Osteocyte (in vitro differentiated cells): ENCODE data around the gene TANGO6. TPM values are rescaled to one million over a fixed set of nuclear protein-coding genes. Genes with fewer than 3 reads are reported as not detected.

ENCODE experiments used
- DNase-seq: peaks from one replicate; pipeline ENCODE4 v3.0.0; 2021; ENCODE audit warnings: mixed read lengths; ENCODE audit not compliant: unreplicated experiment; ENCODE audit errors: extremely low spot score
- H3K27ac Mint-ChIP-seq: one replicate; pipeline ENCODE4 v1.8.0; 2021; ENCODE audit warnings: mild to moderate bottlenecking, mixed read lengths; ENCODE audit not compliant: unreplicated experiment
- H3K27me3 Mint-ChIP-seq: one replicate; pipeline ENCODE4 v1.8.0; 2021; ENCODE audit warnings: mixed read lengths; ENCODE audit not compliant: unreplicated experiment
- H3K36me3 Mint-ChIP-seq: one replicate; pipeline ENCODE4 v1.8.0; 2021; ENCODE audit warnings: mixed read lengths; ENCODE audit not compliant: unreplicated experiment
- H3K4me1 Mint-ChIP-seq: one replicate; pipeline ENCODE4 v1.8.0; 2021; ENCODE audit warnings: mixed read lengths; ENCODE audit not compliant: unreplicated experiment
- H3K4me3 Mint-ChIP-seq: one replicate; pipeline ENCODE4 v1.8.0; 2021; ENCODE audit warnings: mild to moderate bottlenecking, moderate library complexity, mixed read lengths; ENCODE audit not compliant: unreplicated experiment
- H3K9me3 Mint-ChIP-seq: one replicate; pipeline ENCODE4 v1.8.0; 2021; ENCODE audit warnings: mixed read lengths; ENCODE audit not compliant: unreplicated experiment
- total RNA-seq: library from RNA; stranded (reverse); gene quantifications from 2 replicates; pipeline ENCODE4 v1.2.1, GENCODE V29; 2021
- TF ChIP-seq, protein P1 (sequence below): fragments of 200-600 bp; sonication (generic); IDR thresholded peaks from 2 replicates; pipeline ENCODE4 v1.5.0; 2021; ENCODE audit warnings: antibody characterized with exemption, mild to moderate bottlenecking, moderate library complexity

Gene TANGO6
- total RNA-seq, 1 donor from 2014 or later, result 11.9 TPM

DNA sequence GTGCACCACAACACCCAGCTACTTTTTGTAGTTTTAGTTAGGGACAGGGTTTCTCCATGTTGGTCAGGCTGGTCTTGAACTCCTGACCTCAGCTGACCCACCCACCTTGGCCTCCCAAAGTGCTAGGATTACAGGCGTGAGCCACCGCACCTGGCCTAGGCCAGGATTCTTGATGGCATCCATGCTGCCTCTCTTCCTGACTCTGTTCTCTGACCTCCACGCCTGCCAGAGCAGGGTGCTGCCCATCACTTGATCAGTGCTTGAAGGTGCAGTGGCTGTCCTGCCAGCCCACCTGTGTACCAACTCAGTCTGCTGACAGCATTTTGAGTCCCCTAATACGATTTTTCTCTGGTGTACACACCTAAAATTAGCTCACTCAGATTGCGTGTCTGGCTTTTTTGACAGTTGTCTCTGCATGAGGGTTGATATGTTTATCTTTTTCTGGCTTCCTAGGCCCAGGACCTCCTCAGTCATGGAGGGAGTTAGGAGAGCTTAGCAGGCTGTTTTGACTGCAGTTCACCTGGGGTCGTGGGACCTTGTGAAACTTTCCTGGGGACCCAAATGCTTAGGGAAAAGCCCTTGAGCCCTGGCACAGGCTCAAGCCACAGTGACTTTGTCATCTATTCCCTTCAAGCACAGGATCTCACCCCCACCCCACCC lies 268.0 kb downstream of the TANGO6 start:
- peaks cover 11% of the 10 kb centered on the region for H3K36me3 Mint-ChIP-seq
- H3K27me3 Mint-ChIP-seq, result no peaks in the 10 kb centered on the region
- no peak overlapping the region for H3K27ac Mint-ChIP-seq
- H3K4me3 Mint-ChIP-seq, result no peak overlapping the region
- DNase-seq, result no peak
- TF ChIP-seq, protein P1, sequence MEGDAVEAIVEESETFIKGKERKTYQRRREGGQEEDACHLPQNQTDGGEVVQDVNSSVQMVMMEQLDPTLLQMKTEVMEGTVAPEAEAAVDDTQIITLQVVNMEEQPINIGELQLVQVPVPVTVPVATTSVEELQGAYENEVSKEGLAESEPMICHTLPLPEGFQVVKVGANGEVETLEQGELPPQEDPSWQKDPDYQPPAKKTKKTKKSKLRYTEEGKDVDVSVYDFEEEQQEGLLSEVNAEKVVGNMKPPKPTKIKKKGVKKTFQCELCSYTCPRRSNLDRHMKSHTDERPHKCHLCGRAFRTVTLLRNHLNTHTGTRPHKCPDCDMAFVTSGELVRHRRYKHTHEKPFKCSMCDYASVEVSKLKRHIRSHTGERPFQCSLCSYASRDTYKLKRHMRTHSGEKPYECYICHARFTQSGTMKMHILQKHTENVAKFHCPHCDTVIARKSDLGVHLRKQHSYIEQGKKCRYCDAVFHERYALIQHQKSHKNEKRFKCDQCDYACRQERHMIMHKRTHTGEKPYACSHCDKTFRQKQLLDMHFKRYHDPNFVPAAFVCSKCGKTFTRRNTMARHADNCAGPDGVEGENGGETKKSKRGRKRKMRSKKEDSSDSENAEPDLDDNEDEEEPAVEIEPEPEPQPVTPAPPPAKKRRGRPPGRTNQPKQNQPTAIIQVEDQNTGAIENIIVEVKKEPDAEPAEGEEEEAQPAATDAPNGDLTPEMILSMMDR, result no peak
- H3K9me3 Mint-ChIP-seq, result no peaks in the 10 kb centered on the region
- peaks cover 16% of the 10 kb centered on the region for H3K4me1 Mint-ChIP-seq

DNA sequence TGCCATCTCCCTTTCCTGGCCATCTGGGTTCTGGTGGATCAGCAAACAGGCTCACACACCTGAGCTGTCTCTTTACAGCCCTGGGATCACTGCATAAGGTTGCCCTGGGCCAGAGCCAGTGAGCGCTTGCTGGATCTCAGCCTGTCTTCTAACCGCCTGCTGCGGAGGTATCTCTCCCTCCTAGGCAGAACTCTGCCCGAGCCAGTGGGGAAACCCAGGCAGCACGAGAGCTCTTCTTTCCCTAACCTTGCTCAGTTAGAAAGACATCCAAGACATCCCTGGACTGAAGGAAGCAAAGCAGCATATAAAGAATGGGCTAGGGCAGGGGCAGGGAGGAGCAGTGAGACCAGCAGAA lies 268.5 kb downstream of the TANGO6 start:
- Mint-ChIP-seq H3K27me3 (no peaks in the 10 kb centered on the region), H3K36me3 (peaks cover 11% of the 10 kb centered on the region), H3K4me3 (no peak overlapping the region), H3K9me3 (no peaks in the 10 kb centered on the region), H3K4me1 (peaks cover 13% of the 10 kb centered on the region), H3K27ac (no peak overlapping the region)
- DNase-seq, result no peak
- TF ChIP-seq, protein P1, result no peak

DNA sequence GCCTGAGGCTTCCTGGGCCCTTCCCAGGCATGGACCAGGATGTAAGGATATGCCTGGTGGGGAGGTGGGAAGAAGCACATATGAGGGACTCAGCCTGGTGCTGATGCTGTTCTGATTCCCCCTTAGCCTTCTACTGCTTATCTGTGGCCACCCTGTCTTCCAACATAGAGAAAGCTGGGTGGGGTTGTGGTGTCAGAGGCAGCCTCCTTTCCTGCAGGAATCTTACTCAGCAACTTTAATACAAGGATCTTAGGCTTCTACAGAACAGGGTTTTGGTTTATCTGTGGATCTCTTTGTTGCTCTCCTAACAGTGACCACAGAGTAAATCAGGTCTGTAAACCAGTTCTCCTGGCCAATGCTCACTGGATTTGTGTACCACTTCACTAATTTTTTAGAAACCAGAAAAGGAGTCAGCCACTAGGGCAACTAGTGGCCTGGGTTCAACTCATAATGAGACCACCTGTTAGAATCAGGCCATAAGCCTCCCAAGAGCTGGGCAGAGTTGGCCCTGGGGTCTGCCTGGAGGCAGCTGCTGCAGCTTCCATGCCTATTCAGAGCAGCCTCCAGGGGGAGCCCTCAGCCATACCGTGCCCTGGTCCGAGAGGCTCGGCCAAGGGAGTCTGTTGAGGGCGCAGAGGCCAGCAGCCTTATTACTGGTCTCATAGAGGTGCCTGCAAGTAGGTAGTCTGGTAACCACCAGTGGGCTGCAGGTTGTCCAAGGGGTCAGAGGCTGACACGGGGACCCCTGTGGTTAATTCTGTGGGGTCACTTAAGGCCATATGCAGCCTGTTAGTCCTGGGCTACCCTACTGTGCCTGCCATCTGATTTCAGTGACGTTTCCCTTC lies 269.2 kb downstream of the TANGO6 start:
- no peaks in the 10 kb centered on the region for H3K9me3 Mint-ChIP-seq
- no peak for DNase-seq
- TF ChIP-seq, protein P1, result peak; percentile 74
- H3K27ac Mint-ChIP-seq, result no peak overlapping the region
- peaks cover 8% of the 10 kb centered on the region for H3K4me1 Mint-ChIP-seq
- no peak overlapping the region for H3K4me3 Mint-ChIP-seq
- H3K36me3 Mint-ChIP-seq, result peaks cover 12% of the 10 kb centered on the region
- no peaks in the 10 kb centered on the region for H3K27me3 Mint-ChIP-seq

DNA sequence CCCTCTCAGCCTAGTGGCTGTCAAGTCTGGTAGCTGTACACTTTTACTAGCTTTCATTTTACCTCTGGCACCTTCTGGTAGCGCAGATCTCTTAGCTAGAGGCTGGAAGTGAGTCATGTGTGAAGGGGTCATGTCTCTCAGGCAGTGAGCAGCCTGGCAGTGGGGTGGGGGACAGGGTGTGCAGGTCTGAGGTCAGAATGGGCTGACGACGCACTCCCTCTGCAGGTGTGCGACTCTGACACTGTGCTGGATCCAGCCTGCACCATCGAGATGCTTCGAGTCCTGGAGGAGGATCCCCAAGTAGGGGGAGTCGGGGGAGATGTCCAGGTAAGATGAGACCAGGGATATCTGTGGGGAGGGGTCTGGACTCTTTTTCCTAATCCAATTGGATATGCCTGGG lies 269.9 kb downstream of the TANGO6 start:
- TF ChIP-seq, protein P1, result no peak
- DNase-seq, result no peak
- Mint-ChIP-seq H3K27ac (no peak overlapping the region), H3K4me1 (peaks cover 2% of the 10 kb centered on the region), H3K36me3 (peaks cover 19% of the 10 kb centered on the region), H3K4me3 (no peak overlapping the region), H3K27me3 (no peaks in the 10 kb centered on the region), H3K9me3 (no peaks in the 10 kb centered on the region)

DNA sequence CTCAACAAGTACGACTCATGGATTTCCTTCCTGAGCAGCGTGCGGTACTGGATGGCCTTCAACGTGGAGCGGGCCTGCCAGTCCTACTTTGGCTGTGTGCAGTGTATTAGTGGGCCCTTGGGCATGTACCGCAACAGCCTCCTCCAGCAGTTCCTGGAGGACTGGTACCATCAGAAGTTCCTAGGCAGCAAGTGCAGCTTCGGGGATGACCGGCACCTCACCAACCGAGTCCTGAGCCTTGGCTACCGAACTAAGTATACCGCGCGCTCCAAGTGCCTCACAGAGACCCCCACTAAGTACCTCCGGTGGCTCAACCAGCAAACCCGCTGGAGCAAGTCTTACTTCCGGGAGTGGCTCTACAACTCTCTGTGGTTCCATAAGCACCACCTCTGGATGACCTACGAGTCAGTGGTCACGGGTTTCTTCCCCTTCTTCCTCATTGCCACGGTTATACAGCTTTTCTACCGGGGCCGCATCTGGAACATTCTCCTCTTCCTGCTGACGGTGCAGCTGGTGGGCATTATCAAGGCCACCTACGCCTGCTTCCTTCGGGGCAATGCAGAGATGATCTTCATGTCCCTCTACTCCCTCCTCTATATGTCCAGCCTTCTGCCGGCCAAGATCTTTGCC lies 271.1 kb downstream of the TANGO6 start:
- Mint-ChIP-seq H3K27me3 (no peaks in the 10 kb centered on the region), H3K9me3 (no peaks in the 10 kb centered on the region), H3K36me3 (peaks cover 25% of the 10 kb centered on the region), H3K4me3 (no peak overlapping the region), H3K4me1 (no peaks in the 10 kb centered on the region), H3K27ac (no peak overlapping the region)
- DNase-seq, result no peak
- TF ChIP-seq, protein P1, result no peak
